ENCODE results near the gene ANKRD36C. TPM values are rescaled to one million over a fixed set of nuclear protein-coding genes. Genes with fewer than 3 reads are reported as not detected.
"Not testable (repeated sequence)": the region's sequence is repeated elsewhere in the genome, so short reads cannot be mapped to it uniquely, and the experiment has no call there.

Gene ANKRD36C
- 10 to 100 TPM in 5 of 6 donors, 1 to 10 TPM in 1; 4.7 to 30.1 (median 15.4) TPM for polyA plus RNA-seq (ENCODE audit: low read depth in 6 of 6)

DNA sequence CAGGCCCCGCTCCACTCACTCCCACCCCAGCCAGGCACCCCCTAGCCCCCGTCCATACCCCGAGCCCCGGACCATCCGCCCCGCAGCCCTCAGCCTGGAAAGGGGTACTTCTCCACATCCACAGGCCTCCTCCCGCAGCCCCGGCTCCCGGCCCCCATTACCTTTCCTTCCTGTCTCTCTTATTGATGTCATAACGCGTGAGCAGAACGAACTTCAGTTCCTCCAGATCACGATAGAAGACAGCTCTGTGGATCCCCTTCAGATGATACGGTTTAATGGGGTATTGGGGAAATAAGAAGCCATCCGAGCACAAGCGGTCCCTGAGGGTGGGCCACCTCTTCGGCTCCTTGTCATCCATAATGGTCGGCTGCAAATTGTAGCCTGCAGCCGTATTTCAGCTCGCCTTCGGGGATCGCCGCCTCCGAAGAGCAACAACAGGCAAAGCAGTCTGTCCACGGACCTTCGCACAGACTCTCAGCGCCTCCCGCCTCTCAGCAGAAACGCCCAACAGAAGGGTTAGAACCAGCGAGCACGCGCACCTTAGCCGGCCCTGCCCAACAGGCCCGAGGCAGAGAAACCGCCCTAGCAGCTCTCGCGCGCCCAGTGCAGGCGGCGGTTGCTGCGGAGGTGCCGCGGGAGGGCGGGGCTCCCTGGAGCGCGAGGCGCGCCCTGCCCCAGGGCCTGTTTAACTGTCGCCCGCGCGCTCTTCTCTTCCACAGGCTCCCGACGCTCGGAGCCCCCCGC lies at the start of gene ANKRD36C:
Gene ANKRD36C, minus strand, starts transcription at position 474 of the 744 bp plus-strand sequence. Its CDS starts 116 bp downstream, at position 358.
- Mint-ChIP-seq H3K27me3 (peaks cover 5 to 24% (median 17%) of the 10 kb centered on the region in 3 donors), H3K27ac (peak within 1 kb of the TSS; percentile 94 to 99 (median 98)), H3K4me3 (peak within 1 kb of the TSS; percentile 82 to 98 (median 96))
- H3K9me3 Mint-ChIP-seq, H3K36me3 Mint-ChIP-seq, H3K4me1 Mint-ChIP-seq: not testable (repeated sequence)
- peak; percentile 83 to 84 for ATAC-seq (ENCODE audit: low read depth in 2 of 2)
- peak; percentile 66 for DNase-seq

DNA sequence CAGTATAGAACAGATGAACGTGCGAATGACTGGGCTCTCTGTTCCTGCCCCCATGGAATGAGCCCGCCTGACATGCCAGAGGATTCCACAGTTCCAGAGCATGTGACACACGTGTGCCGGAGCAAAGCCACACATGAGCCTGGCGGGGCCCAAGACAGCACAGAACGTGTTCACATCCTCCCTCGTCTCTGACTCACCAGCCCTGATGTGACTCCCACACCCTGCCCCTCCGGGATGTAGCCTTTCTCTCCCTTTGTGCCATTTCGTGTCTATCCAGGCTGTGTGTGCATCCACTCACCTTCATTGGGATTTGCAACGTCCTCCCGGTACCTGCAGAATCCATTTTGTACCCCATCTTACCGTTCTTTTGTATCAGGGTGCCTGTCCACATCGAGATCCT lies 43.9 kb upstream of the ANKRD36C start:
- not testable (repeated sequence) for H3K27ac Mint-ChIP-seq; H3K4me1 Mint-ChIP-seq; ATAC-seq (ENCODE audit: low read depth in 2 of 2); H3K9me3 Mint-ChIP-seq; H3K36me3 Mint-ChIP-seq; H3K27me3 Mint-ChIP-seq; H3K4me3 Mint-ChIP-seq; DNase-seq

DNA sequence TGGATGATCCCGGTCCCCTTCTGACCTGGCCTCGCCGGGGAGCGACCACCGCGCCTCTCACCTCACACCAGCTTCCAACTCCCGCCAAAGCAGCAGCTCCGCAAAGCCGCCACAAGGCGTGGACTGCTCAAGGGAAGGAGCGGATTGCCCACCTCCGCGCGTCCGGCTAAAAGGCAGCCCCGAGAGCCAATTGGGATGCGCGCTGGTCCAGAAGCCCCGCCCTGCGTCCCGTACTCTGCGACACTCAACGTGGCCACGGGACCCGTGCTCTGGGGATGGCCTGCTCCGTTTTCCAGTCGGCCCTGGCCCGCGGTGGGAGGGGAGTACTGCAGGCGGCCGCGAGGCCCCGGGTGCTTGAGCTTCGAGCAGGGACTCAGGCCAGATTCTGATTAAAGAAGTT lies 43.2 kb upstream of the ANKRD36C start, which contains the start of gene GPAT2:
Gene GPAT2, minus strand, starts transcription at position 125 of the 400 bp plus-strand sequence. CDS start 2,557 bp downstream, outside the sequence.
- H3K4me3 Mint-ChIP-seq, H3K9me3 Mint-ChIP-seq, H3K27ac Mint-ChIP-seq, DNase-seq, H3K36me3 Mint-ChIP-seq, H3K4me1 Mint-ChIP-seq, H3K27me3 Mint-ChIP-seq: not testable (repeated sequence)
- peak in 1 of 2 donors; percentile 57 for ATAC-seq (ENCODE audit: low read depth in 2 of 2)

DNA sequence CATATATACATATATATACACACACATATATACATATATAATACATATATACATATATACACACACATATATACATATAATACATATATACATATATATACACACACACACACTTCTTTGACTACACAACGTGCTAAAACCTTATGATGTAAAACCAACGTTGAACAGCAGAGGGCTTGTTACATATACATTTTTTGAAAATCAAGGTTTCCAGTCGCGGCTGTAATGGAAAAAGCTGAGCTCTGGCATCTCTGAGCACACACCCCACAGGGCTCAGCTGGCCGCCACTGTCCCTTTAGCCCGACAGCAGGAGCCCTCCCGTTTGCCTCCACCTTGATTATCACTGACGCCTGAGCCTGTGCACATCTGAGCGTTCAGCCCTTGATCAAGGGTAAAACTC lies 42.4 kb upstream of the ANKRD36C start:
- not testable (repeated sequence) for H3K9me3 Mint-ChIP-seq, H3K36me3 Mint-ChIP-seq, H3K4me3 Mint-ChIP-seq, H3K4me1 Mint-ChIP-seq, DNase-seq, H3K27ac Mint-ChIP-seq, H3K27me3 Mint-ChIP-seq
- peak in 1 of 2 donors; percentile 21 for ATAC-seq (ENCODE audit: low read depth in 2 of 2)

DNA sequence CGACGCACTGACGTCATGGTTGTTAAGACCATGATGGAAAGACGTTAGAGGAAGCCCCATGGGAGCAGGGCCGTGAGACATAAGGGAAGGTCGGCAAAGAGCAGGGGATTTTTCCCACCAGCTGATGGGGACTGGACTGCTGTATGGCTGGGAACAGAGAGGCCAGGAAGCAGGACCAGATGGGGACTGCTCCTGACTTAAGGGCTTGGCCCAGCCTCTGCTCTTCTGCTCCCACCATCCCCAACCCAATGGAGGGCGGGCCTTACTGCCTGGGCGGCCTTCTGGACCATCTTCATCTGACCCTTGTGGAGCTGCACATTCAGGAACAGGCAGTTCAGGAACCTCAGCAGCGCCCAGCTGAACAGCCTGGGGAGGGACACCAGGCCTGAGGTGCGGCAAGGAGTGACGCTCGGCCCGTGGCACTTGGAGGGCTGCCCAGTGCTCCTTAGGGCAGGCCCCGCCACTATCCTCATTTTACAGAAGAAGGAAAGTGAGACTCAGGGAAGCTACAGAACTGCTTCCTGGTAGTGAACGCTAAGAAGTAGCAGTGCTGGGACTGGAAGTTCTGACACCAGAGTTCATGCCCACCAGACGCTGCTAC lies 36.2 kb upstream of the ANKRD36C start:
- DNase-seq: not testable (repeated sequence)

DNA sequence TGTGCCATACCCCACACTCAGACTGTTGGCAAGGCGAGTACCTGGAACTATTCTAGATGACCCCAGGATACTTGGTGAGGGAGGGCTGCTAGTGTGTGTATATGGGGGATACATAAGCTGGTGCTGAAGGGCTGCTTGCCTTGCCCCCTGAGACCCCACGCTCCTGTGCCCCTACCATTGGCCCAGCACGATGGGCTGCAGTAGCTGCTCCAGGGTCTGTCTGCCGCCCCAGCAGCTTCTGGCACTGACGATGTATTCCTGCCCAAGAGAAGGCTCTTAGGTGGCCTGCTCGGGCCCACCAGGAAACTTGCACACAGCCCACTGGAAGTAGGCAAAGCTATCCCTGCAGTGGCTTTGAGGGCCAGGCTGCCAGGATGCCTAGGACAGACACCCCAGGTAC lies 34.1 kb upstream of the ANKRD36C start:
- not testable (repeated sequence) for H3K9me3 Mint-ChIP-seq; H3K27me3 Mint-ChIP-seq; ATAC-seq (ENCODE audit: low read depth in 2 of 2); H3K36me3 Mint-ChIP-seq; H3K4me1 Mint-ChIP-seq; H3K4me3 Mint-ChIP-seq; DNase-seq
- H3K27ac Mint-ChIP-seq: peak overlapping the region in 1 of 6 donors; percentile 75

More for the DNA sequence above, 36.2 kb upstream of the ANKRD36C start:
- not testable (repeated sequence) for H3K9me3 Mint-ChIP-seq; H3K4me1 Mint-ChIP-seq; H3K27me3 Mint-ChIP-seq; H3K27ac Mint-ChIP-seq; H3K4me3 Mint-ChIP-seq; H3K36me3 Mint-ChIP-seq; ATAC-seq (ENCODE audit: low read depth in 2 of 2)

DNA sequence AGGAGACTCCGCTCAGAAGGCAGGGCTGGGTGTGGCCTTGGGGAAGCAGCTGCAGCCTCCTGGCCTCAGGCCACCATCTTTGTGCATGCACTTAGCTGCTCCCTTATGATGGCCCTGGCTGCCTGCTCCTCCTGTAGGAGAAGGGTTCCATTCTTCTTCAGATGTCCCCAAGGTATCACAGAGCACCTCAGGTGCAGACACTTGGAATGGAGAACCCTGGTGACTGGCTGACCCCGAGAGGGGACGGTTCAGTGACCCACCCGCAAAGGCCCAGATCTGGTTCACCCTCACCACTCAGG lies 33.5 kb upstream of the ANKRD36C start:
- DNase-seq: no peak
- H3K27ac Mint-ChIP-seq: no peak overlapping the region
- no peaks in the 10 kb centered on the region for H3K9me3 Mint-ChIP-seq
- no peaks in the 10 kb centered on the region for H3K27me3 Mint-ChIP-seq
- no peak overlapping the region for H3K4me3 Mint-ChIP-seq
- no peaks in the 10 kb centered on the region for H3K36me3 Mint-ChIP-seq
- no peak for ATAC-seq (ENCODE audit: low read depth in 2 of 2)
- H3K4me1 Mint-ChIP-seq: peaks cover 0 to 5% (median 3%) of the 10 kb centered on the region in 3 donors

DNA sequence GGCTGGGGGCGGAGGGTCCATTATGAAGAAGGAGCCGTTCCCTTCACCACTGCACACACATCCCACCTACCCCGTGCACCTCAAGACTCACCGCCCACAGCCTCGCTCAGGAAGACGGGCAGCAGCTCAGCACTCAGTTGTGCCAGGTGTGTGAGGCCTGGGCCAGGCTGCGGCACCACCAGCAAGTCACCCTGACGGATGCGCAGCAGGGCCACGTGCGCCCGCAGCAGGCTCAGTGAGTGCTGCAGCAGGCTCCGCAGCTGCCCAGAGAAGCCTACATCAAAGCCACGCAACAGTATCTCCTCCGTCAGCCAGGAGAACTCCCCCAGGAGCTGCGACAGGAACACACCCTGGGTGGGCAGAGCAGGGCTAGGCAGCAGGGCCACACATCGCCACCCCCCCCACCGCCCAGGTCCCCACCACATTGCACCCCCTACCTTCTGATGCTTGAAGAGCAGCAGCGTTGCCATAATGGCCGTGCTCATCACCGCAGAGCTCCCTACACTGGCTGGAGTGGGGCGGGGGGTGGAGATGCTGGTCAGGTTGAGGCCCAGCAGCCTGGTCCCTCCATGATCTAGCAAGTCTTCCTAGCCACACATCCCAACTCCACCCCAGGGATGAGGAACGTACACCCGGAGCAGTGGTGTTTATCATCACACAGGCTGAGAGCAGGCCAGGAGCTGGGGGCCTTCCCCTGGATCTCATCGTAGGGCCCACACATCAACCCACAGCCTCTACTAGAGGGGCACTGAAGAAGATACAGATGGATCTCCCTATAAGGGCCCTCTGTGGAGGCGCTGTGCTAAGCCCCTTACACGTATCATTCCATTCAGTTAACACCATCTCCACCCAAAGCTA lies 32.9 kb upstream of the ANKRD36C start:
- no peaks in the 10 kb centered on the region for H3K36me3 Mint-ChIP-seq
- no peaks in the 10 kb centered on the region for H3K9me3 Mint-ChIP-seq
- DNase-seq (no peak), ATAC-seq (ENCODE audit: low read depth in 2 of 2) (no peak)
- H3K4me3 Mint-ChIP-seq: no peak overlapping the region
- H3K27ac Mint-ChIP-seq: no peak overlapping the region
- peaks cover 0 to 5% (median 3%) of the 10 kb centered on the region in 3 donors for H3K4me1 Mint-ChIP-seq
- H3K27me3 Mint-ChIP-seq: no peaks in the 10 kb centered on the region

DNA sequence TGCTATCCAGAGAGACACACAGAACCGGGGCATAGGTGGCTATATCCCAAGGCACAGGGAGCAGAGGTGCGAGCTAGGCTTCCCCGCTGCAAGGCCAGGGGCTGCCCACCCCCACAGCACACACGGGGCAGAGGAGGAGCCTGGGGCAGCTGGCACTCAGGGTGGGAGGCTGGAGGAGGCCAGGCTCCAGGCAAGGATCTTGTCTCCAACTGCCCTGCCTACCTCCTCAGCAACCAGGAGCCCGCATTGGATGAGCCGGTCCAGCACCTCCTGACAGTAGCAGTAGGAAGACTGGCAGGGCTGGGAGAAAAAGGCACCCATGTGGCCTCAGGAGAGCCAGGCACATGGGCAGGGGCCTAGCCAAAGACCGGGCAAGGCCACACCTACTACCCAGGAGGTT lies 32.1 kb upstream of the ANKRD36C start:
- not testable (repeated sequence) for DNase-seq

DNA sequence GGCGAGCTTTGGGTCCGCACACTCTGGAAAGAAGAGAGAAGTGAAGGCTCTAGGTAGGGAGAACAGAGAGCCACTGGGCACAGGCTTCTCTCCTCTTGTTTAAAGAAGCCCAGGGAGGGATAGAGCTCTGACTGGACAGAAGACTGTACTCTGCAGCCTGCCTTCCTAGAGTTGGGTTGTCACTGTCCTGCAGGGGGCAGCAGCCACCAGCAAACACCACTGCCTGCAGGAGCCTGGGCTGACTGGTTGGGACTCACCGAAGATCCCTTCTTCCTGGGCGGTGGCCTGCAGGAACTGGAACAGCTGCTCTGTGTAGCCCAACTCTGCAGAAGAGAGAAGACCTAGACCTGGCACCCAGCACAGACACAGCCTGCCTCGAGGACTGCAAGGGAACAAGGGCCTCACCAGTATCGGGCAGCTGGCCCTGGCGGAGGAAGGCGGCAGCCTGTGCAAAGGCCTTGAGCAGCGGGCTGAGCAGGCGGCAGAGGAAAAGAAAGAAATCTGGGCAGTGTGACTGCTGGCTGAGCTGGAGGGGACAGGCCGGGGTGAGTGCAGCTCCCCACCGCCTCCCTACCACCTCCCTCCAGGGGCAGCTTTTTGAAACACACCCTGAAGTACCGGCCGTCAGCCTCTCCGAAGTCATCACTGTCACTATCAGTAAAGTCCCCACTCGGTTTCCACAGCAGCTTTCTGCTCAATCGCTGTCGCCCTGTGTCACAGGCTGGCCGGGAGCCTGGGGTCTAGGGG lies 31.2 kb upstream of the ANKRD36C start:
- ATAC-seq (ENCODE audit: low read depth in 2 of 2) (peak; percentile 96), DNase-seq (peak; percentile 66)
- peak overlapping the region in 1 of 6 donors; percentile 69 for H3K27ac Mint-ChIP-seq
- H3K27me3 Mint-ChIP-seq, H3K4me3 Mint-ChIP-seq, H3K4me1 Mint-ChIP-seq, H3K9me3 Mint-ChIP-seq, H3K36me3 Mint-ChIP-seq: not testable (repeated sequence)

More for the DNA sequence above, 32.1 kb upstream of the ANKRD36C start:
- not testable (repeated sequence) for H3K4me3 Mint-ChIP-seq; H3K27ac Mint-ChIP-seq; H3K36me3 Mint-ChIP-seq; ATAC-seq (ENCODE audit: low read depth in 2 of 2); H3K9me3 Mint-ChIP-seq; H3K27me3 Mint-ChIP-seq; H3K4me1 Mint-ChIP-seq

DNA sequence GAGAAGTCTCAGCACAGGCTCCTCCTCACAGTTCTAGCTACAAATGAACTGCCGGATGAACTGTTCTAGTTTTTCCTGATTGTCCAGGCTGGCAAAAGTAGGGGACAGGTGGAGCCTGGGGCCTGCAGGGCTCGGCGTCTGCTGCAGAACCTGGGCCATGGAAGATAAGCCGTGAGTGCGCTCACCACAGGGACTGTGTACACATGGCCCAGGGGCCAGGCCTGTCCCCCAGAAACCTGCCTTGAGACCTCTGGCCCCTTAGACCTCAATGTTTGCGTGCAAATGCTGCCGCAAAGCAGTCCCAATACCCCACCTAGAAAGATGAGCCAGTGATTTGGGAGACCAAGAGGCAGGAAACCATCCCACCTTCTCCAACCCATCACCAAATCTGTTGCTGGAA lies 30.5 kb upstream of the ANKRD36C start:
- ATAC-seq (ENCODE audit: low read depth in 2 of 2); H3K4me1 Mint-ChIP-seq; H3K27me3 Mint-ChIP-seq; H3K9me3 Mint-ChIP-seq; H3K36me3 Mint-ChIP-seq; H3K4me3 Mint-ChIP-seq; DNase-seq; H3K27ac Mint-ChIP-seq: not testable (repeated sequence)

DNA sequence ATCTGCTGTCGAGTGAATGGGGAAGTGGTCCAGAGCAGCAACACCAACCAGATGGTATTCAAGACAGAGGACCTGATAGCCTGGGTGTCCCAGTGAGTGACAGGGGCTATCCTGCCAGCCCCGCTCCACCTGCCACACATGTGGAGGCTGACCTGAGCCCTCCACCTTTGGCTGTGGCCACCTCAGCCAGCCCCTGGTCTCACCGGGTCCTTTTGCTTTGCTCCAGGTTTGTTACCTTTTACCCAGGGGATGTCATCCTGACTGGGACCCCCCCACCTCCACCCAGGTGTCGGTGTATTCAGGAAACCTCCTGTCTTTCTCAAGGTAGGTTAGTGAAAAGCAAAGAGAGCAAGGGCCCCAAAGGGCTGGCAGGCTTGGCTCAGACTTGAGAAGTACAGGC lies 29.5 kb upstream of the ANKRD36C start:
- not testable (repeated sequence) for DNase-seq; H3K36me3 Mint-ChIP-seq; ATAC-seq (ENCODE audit: low read depth in 2 of 2); H3K9me3 Mint-ChIP-seq; H3K27me3 Mint-ChIP-seq; H3K4me3 Mint-ChIP-seq; H3K4me1 Mint-ChIP-seq
- peak overlapping the region in 1 of 6 donors; percentile 32 for H3K27ac Mint-ChIP-seq

DNA sequence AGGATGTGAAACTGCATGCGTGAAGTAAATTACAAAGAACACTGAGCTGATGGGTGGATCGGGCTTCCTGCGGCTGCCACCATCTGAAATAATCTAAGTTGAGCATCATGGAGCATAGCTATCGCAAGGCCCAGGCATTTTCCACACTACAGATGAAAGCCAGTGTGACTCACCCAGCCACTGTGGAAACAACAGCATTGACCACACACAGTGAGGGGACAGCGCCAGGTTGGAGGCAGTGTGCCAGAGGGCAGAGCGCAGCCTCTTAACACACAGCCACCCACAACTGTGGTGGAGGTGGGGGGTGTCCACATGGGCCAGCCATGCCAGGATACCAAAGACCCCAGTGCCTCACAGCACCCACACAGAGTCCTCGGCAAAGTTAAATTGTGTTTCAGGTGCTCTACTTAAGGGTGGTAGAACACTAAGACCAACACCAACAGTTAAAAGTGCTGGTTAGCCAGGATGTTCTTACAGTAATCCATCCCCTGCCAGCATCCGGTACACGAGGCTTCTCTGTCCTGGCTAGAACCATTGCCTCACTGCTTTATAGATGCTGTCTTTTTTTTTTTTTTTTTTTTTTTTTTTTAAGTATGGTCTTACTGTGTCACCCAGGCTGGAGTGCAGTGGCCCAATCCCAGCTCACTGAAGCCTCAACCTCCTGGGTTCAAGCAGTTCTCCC lies 28.4 kb upstream of the ANKRD36C start:
- H3K4me1 Mint-ChIP-seq; H3K36me3 Mint-ChIP-seq; H3K27ac Mint-ChIP-seq; H3K4me3 Mint-ChIP-seq; H3K9me3 Mint-ChIP-seq; DNase-seq; H3K27me3 Mint-ChIP-seq; ATAC-seq (ENCODE audit: low read depth in 2 of 2): not testable (repeated sequence)
